GM10266 (cell line): ENCODE results near the gene NAV2.

Experiments
- DNase-seq: peaks from one replicate; pipeline ENCODE4 v3.0.0; 2012; ENCODE audit errors: extremely low spot score
- TF ChIP-seq, protein P1 (sequence below): IDR thresholded peaks from 2 replicates; pipeline ENCODE4 v1.5.1; 2012; ENCODE audit warnings: mild to moderate bottlenecking, low read depth; ENCODE audit not compliant: control insufficient read depth, insufficient read depth; ENCODE audit errors: missing control alignments

Gene NAV2

GRCh38 chr11:20042811-20043341, 330.2 kb downstream of the NAV2 start:
- TF ChIP-seq, protein P1, sequence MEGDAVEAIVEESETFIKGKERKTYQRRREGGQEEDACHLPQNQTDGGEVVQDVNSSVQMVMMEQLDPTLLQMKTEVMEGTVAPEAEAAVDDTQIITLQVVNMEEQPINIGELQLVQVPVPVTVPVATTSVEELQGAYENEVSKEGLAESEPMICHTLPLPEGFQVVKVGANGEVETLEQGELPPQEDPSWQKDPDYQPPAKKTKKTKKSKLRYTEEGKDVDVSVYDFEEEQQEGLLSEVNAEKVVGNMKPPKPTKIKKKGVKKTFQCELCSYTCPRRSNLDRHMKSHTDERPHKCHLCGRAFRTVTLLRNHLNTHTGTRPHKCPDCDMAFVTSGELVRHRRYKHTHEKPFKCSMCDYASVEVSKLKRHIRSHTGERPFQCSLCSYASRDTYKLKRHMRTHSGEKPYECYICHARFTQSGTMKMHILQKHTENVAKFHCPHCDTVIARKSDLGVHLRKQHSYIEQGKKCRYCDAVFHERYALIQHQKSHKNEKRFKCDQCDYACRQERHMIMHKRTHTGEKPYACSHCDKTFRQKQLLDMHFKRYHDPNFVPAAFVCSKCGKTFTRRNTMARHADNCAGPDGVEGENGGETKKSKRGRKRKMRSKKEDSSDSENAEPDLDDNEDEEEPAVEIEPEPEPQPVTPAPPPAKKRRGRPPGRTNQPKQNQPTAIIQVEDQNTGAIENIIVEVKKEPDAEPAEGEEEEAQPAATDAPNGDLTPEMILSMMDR, result no peak

GRCh38 chr11:20043992-20044391, 331.4 kb downstream of the NAV2 start:
- TF ChIP-seq, protein P1, result no peak
- no peak for DNase-seq

More at GRCh38 chr11:20042811-20043341, 330.2 kb downstream of the NAV2 start:
- DNase-seq, result no peak

DNA sequence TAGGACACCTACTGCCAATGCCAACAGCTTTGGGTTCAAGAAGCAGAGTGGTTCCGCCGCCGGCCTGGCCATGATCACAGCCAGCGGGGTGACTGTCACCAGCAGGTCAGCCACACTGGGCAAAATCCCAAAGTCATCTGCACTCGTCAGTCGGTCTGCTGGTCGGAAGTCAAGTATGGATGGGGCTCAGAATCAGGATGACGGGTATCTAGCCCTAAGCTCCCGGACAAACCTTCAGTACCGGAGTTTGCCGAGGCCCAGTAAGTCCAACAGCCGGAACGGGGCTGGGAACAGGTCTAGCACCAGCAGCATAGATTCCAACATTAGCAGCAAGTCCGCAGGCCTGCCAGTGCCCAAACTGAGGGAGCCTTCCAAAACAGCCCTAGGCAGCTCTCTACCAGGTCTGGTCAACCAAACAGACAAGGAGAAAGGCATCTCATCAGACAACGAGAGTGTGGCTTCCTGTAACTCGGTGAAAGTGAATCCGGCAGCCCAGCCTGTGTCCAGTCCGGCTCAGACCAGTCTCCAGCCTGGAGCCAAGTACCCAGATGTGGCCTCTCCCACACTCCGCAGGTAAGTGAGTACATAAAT, 332.6 kb downstream of the NAV2 start:
- TF ChIP-seq, protein P1, result no peak
- no peak for DNase-seq

DNA sequence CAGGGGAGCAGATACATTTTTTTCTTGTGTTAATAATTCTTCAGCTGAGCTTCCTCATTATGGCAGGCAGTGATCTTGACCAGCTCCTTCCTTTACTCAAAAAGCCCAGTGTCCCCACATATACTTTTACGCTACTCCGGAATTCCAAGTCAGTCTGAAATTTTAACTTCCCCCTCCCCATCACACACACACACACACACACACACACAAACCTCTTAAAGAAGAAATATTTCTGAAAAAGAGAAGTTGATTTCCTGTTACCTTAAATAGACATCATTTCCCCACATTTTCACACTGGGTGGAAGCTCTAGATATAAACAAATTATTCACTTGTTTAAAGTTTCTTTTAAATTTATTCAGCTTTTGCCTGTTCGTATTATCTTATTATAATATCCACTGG, 333.8 kb downstream of the NAV2 start:
- TF ChIP-seq, protein P1, result no peak
- no peak for DNase-seq

DNA sequence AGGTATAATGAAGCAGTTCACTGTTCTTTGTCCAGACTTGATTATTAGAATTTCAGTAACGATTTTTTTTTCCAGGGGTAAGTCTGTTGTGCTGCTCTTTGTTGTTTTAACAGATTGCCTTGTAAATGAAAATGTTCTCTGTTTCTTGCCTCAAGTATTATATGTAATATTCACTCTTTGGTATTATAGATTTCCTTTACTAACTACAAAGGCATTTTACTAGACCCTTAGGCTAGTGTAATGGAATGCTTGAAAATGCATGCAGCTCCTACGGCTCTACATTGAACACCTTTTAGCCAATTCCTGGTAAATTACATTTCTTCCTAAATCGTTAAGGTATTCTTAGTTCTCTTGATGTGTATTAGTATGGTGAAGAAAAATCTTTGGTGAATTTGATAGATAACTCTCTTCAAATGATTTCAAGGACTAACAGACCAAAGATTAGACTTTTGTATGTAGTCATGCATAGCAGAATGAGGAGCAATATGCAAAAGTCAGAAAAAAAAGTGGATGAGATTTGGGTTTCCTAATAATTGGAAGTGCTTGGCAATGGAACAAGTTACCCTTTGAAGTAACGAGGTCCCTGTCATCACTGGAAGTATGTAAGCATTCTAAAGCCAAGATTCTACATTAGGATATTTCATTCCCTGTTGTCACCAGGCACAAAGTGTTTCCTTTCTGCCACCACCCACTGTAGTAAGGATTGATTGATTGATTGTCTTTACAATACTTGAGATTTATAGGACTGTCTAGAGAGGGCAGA, 334.6 kb downstream of the NAV2 start:
- DNase-seq, result no peak
- TF ChIP-seq, protein P1, result no peak

GRCh38 chr11:20047769-20048154, 335.1 kb downstream of the NAV2 start:
- no peak for DNase-seq
- TF ChIP-seq, protein P1, result no peak

GRCh38 chr11:20048246-20048645, 335.6 kb downstream of the NAV2 start:
- DNase-seq, result no peak
- TF ChIP-seq, protein P1, result no peak
